RWPE2 (cell line): ENCODE measurements around the gene HAO1.

ENCODE experiments used
- ATAC-seq: fragments of 200-7000 bp; cut with Tn5 transposase; 3 replicates; pipeline ENCODE4 v1.9.1; 2021; ENCODE audit warnings: low read depth
- DNase-seq: peaks from one replicate; pipeline ENCODE4 v3.0.0-alpha.2; 2020; ENCODE audit warnings: low spot score
- H3K27ac ChIP-seq: fragments of 450-650 bp; 2 replicates; pipeline ENCODE4 v1.5.1; 2017; ENCODE audit warnings: mild to moderate bottlenecking; ENCODE audit not compliant: poor library complexity, severe bottlenecking
- H3K27me3 ChIP-seq: fragments of 250-450 bp; sonication (Bioruptor Pico); 2 replicates; pipeline ENCODE4 v1.5.1; 2021; ENCODE audit warnings: mild to moderate bottlenecking, moderate library complexity; ENCODE audit not compliant: insufficient read depth, poor library complexity, severe bottlenecking
- H3K36me3 ChIP-seq: fragments of 250-450 bp; sonication (Bioruptor Pico); 2 replicates; pipeline ENCODE4 v1.5.1; 2020; ENCODE audit warnings: low read depth, mild to moderate bottlenecking, moderate library complexity
- H3K4me1 ChIP-seq: fragments of 250-450 bp; sonication (Bioruptor Pico); 2 replicates; pipeline ENCODE4 v1.5.1; 2021; ENCODE audit warnings: mild to moderate bottlenecking, moderate library complexity; ENCODE audit not compliant: insufficient read depth, poor library complexity, severe bottlenecking
- H3K4me3 ChIP-seq: fragments of 250-450 bp; sonication (Bioruptor Pico); 2 replicates; pipeline ENCODE4 v1.5.1; 2021; ENCODE audit warnings: mild to moderate bottlenecking, moderate library complexity; ENCODE audit not compliant: severe bottlenecking
- H3K9me3 ChIP-seq: fragments of 250-450 bp; sonication (Bioruptor Pico); 2 replicates; pipeline ENCODE4 v1.5.1; 2021; ENCODE audit warnings: mild to moderate bottlenecking, moderate library complexity; ENCODE audit not compliant: severe bottlenecking
- TF ChIP-seq, protein P1 (sequence below): fragments of 450-650 bp; IDR thresholded peaks from one replicate; pipeline ENCODE4 v1.5.1; 2017; ENCODE audit warnings: mild to moderate bottlenecking, moderate library complexity; ENCODE audit not compliant: poor library complexity, severe bottlenecking

The HAO1 gene

DNA sequence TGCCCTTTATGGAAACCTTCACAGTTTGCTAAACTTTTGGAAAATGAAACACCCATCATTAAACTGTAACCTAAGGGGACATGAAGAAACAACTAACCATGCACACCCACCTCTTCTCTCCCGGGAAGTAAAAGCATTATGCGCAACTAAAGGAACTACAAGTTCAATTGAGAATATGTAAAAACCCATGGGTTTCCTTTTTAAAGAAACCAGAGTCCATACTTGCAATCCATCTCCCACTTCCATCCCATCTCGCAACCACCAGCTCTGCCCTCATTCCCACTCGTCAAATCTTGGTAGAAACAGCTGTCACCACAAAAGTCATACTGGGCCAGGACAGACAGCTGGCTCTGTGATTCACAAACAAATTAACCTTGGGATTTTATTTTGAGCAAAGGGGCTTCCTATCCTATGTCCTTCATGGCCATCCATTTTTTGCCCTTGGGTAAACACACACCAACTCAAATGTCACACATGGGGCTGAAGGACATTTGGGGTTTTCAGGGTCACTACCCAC lies 81.5 kb downstream of the HAO1 start:
- Histone ChIP-seq H3K27me3 (no peaks in the 10 kb centered on the region), H3K4me3 (no peak overlapping the region), H3K9me3 (no peaks in the 10 kb centered on the region), H3K27ac (peak overlapping the region; percentile 98), H3K4me1 (peaks cover 38% of the 10 kb centered on the region), H3K36me3 (no peaks in the 10 kb centered on the region)
- no peak for ATAC-seq
- DNase-seq: no peak
- TF ChIP-seq, protein P1, sequence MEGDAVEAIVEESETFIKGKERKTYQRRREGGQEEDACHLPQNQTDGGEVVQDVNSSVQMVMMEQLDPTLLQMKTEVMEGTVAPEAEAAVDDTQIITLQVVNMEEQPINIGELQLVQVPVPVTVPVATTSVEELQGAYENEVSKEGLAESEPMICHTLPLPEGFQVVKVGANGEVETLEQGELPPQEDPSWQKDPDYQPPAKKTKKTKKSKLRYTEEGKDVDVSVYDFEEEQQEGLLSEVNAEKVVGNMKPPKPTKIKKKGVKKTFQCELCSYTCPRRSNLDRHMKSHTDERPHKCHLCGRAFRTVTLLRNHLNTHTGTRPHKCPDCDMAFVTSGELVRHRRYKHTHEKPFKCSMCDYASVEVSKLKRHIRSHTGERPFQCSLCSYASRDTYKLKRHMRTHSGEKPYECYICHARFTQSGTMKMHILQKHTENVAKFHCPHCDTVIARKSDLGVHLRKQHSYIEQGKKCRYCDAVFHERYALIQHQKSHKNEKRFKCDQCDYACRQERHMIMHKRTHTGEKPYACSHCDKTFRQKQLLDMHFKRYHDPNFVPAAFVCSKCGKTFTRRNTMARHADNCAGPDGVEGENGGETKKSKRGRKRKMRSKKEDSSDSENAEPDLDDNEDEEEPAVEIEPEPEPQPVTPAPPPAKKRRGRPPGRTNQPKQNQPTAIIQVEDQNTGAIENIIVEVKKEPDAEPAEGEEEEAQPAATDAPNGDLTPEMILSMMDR: no peak

DNA sequence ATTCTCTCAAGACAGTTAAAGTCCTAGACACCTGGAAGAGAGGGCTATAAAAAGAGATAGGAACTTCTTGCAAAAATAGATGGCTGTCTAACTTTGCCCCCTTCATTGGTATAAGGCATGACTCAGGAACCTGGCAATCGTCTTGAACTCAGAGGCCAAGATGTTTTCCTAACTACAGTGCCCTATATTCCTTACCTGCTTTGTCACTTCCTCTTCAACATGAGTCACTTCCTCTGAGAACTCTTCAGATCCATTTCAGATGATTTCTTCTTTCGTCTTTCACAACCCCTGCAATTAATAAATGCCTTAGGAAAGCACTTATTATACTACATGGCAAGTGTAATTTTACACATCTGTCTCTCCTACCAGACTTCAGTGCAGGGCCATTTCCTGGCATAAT lies 83.5 kb downstream of the HAO1 start:
- peak; percentile 67 for DNase-seq
- no peak overlapping the region for H3K4me3 ChIP-seq
- TF ChIP-seq, protein P1: no peak
- peak; percentile 94 for ATAC-seq
- H3K27ac ChIP-seq: peak overlapping the region; percentile 98
- no peaks in the 10 kb centered on the region for H3K36me3 ChIP-seq
- H3K4me1 ChIP-seq: peaks cover 48% of the 10 kb centered on the region
- no peaks in the 10 kb centered on the region for H3K9me3 ChIP-seq
- no peaks in the 10 kb centered on the region for H3K27me3 ChIP-seq

DNA sequence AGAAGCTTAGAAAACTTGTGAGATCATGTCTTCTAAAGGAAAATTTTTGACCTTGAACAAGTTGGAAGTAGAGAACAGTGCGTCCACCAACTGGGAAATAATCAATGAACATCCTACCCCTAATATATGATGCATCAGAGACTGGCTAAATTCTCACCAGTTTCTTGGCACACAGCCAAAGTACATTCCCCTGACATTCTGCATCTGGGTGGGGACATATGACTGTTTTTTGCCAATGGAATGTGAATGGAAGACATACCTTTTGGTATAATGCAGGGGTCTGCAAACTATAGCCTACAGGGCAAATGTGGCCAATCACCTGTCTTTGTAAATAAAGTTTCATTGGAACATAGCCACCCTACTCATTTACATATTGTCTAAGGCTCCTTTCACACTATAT lies 84.7 kb downstream of the HAO1 start:
- DNase-seq: no peak
- Histone ChIP-seq H3K27ac (peak overlapping the region; percentile 98), H3K27me3 (no peaks in the 10 kb centered on the region), H3K9me3 (no peaks in the 10 kb centered on the region), H3K4me3 (no peak overlapping the region), H3K36me3 (no peaks in the 10 kb centered on the region), H3K4me1 (peaks cover 58% of the 10 kb centered on the region)
- TF ChIP-seq, protein P1: no peak
- no peak; the same call in 2 of the 3 replicates for ATAC-seq

DNA sequence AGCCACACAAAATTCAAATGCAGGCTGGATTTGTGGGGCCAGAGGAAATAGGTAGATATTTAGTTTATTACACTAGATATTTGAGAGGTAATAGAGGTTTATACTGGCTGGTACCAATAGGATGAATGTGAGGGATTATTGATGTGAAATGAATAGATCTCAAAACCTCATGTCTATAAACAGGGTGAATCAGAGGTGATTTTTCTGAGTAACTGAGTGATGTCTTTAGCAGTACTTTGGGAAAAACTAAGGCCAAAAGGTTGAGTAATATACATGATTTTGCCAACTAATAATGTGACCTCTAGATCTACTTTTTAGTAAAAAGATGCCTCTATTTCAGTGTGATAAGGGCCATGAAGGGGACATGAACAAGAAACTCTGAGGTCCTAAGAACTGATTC lies 86.8 kb downstream of the HAO1 start:
- no peak for DNase-seq
- Histone ChIP-seq H3K27me3 (no peaks in the 10 kb centered on the region), H3K27ac (peak overlapping the region; percentile 98), H3K4me1 (peaks cover 60% of the 10 kb centered on the region), H3K36me3 (no peaks in the 10 kb centered on the region), H3K4me3 (no peak overlapping the region), H3K9me3 (no peaks in the 10 kb centered on the region)
- no peak for ATAC-seq
- TF ChIP-seq, protein P1: no peak

DNA sequence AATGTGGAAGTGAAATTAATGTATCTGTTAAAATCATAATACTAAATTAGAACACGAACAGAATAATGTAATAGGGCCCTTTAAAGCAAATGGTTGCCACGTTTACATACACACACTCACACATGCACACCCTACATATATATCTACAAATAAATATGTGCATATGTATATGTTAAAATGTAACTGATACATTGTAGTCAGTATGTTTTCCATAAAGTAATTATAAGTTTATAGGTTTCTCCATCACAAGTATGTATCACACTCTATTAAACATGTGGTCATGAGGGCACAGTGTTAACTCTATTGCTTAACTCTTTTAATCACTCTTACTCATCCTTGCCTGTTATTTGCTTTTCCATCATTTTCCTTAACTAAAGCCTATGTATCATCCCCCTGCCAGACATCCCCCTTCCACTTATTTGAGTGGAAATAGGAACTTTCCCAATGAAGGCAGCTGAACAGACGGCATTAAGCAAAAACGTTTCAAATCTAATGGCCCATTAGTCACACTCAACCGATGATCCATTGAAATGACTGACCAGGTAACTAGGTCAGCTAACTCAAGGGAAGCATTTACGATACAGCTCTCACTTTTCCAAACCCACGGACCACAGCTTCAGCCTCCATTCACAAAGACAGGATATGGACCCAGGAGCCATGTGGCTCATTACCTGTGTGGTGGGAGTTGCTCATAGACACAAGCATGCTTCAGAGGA lies 89.3 kb downstream of the HAO1 start:
- H3K4me3 ChIP-seq: no peak overlapping the region
- no peaks in the 10 kb centered on the region for H3K36me3 ChIP-seq
- H3K27me3 ChIP-seq: no peaks in the 10 kb centered on the region
- DNase-seq: peak; percentile 67
- TF ChIP-seq, protein P1: no peak
- H3K4me1 ChIP-seq: peaks cover 40% of the 10 kb centered on the region
- H3K27ac ChIP-seq: peak overlapping the region; percentile 98
- no peaks in the 10 kb centered on the region for H3K9me3 ChIP-seq
- peak; percentile 89 for ATAC-seq
